HL-60 (cell line): ENCODE data around the gene TTC9C.

Source experiments
- DNase-seq, 2 experiments: peaks; one replicate each; pipeline ENCODE4 v3.0.0-alpha.2; 2010 to 2020; ENCODE audit warnings: low read depth in 1 of 2, low spot score in 1 of 2
- H3K27ac ChIP-seq: fragments of 250-450 bp; sonication (Bioruptor Pico); replicated peaks from 2 replicates; pipeline ENCODE4 v1.5.1; 2020; ENCODE audit warnings: mild to moderate bottlenecking, moderate library complexity
- H3K27me3 ChIP-seq: fragments of 250-450 bp; sonication (Bioruptor Pico); 2 replicates; pipeline ENCODE4 v1.5.1; 2021; ENCODE audit warnings: mild to moderate bottlenecking, moderate library complexity; ENCODE audit not compliant: insufficient read depth, poor library complexity, severe bottlenecking
- H3K4me3 ChIP-seq: replicated peaks from 2 replicates; pipeline ENCODE4 v1.5.1; 2011; ENCODE audit warnings: mild to moderate bottlenecking, control low read depth, low read length; ENCODE audit not compliant: insufficient read depth
- GABPA ChIP-seq: IDR thresholded peaks from 2 replicates; pipeline ENCODE4 v1.6.1; 2012; ENCODE audit warnings: low read depth
- POLR2AphosphoS5 ChIP-seq: IDR thresholded peaks from 2 replicates; pipeline ENCODE4 v1.6.1; 2012; ENCODE audit warnings: low read depth
- REST ChIP-seq: IDR thresholded peaks from 2 replicates; pipeline ENCODE4 v1.6.1; 2012; ENCODE audit warnings: low read depth; ENCODE audit not compliant: insufficient replicate concordance
- SPI1 ChIP-seq: IDR thresholded peaks from 2 replicates; pipeline ENCODE4 v1.6.1; 2012; ENCODE audit warnings: low read depth, mild to moderate bottlenecking, borderline replicate concordance
- TF ChIP-seq, protein P1 (sequence below): IDR thresholded peaks from one replicate; pipeline ENCODE4 v1.5.1; 2011; ENCODE audit warnings: low read length, control low read depth, inconsistent platforms; ENCODE audit not compliant: insufficient read depth

TTC9C gene

GRCh38 chr11:62712861-62713260, 15.4 kb upstream of the TTC9C start:
- no peaks in the 10 kb centered on the region for H3K27me3 ChIP-seq
- H3K4me3 ChIP-seq: no peak overlapping the region
- no peak for DNase-seq
- TF ChIP-seq, protein P1, sequence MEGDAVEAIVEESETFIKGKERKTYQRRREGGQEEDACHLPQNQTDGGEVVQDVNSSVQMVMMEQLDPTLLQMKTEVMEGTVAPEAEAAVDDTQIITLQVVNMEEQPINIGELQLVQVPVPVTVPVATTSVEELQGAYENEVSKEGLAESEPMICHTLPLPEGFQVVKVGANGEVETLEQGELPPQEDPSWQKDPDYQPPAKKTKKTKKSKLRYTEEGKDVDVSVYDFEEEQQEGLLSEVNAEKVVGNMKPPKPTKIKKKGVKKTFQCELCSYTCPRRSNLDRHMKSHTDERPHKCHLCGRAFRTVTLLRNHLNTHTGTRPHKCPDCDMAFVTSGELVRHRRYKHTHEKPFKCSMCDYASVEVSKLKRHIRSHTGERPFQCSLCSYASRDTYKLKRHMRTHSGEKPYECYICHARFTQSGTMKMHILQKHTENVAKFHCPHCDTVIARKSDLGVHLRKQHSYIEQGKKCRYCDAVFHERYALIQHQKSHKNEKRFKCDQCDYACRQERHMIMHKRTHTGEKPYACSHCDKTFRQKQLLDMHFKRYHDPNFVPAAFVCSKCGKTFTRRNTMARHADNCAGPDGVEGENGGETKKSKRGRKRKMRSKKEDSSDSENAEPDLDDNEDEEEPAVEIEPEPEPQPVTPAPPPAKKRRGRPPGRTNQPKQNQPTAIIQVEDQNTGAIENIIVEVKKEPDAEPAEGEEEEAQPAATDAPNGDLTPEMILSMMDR: no peak
- TF ChIP-seq SPI1: no peak
- TF ChIP-seq REST: no peak
- no peak for TF ChIP-seq GABPA
- TF ChIP-seq POLR2AphosphoS5: no peak
- no peak overlapping the region for H3K27ac ChIP-seq

- TF ChIP-seq GABPA (no peak), POLR2AphosphoS5 (no peak), REST (no peak), SPI1 (no peak)
- TF ChIP-seq, protein P1: no peak
- Histone ChIP-seq H3K27ac (no peak overlapping the region), H3K4me3 (no peak overlapping the region), H3K27me3 (no peaks in the 10 kb centered on the region)
- DNase-seq: no peak
These were observed 14.9 kb upstream of the TTC9C start for GRCh38 chr11:62713343-62713742.

DNA sequence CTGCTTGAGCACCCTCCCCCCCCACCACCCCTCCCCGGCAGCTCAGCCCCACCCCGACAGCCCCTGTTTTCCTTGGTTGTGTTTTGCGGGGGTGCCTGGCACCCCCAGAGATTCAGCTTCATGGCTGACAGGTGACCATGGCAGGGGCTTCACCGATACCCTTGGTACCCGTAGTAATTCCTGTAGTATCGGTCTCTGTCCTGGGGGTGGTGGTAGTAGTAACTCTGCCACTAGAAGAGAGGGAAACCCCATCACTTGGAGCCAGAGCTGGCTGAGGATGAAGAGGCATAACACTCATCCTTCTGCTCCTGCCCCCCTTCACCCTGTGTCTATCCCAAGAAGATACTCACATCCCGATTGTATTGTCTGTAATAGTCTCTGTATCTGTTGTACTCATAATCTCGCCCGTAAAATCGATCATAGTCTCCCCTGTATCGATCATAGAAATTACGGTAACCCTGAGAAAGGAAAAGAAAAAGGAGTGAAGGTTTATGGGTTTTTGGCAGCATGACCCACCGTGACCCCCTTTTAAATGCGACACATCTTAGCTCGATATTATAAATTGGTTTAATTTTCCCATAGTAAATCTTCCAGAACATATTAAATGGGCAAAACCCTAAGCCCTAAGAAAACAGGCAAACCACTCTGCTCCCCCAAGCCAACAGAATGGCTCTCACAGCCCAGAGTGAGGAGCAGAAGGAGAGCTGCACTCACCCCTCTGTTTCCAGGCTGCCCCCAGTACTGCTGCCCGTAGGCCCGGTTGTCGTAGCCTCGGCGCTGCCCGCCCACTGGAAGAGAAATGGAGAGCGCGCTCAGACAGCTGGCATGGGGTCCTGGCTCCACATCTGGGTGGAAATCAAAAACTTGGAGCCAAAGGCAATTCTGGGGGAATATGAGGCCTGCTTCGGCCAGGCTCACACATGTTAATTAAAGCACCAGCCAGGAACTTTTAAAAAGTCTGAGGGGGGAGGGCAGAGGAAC, 12.8 kb upstream of the TTC9C start:
- Histone ChIP-seq H3K27me3 (no peaks in the 10 kb centered on the region), H3K27ac (no peak overlapping the region), H3K4me3 (no peak overlapping the region)
- no peak for DNase-seq
- TF ChIP-seq, protein P1: no peak
